GM19351 (cell line): ENCODE results near the gene SLX4IP.
A peak's percentile ranks its signal among the peaks of the same experiment; 100 is the strongest.

Experiments
- ATAC-seq: cut with Tn5 transposase; IDR thresholded peaks from one replicate; pipeline ENCODE4 v1.9.1; 2021; ENCODE audit warnings: mild to moderate bottlenecking, moderate library complexity; ENCODE audit not compliant: unreplicated experiment

Gene SLX4IP

GRCh38 chr20:10658876-10659632 is 223.9 kb downstream of the SLX4IP start:
- no peak for ATAC-seq

- no peak for ATAC-seq
Measured at GRCh38 chr20:10659651-10660601, 224.8 kb downstream of the SLX4IP start.

DNA sequence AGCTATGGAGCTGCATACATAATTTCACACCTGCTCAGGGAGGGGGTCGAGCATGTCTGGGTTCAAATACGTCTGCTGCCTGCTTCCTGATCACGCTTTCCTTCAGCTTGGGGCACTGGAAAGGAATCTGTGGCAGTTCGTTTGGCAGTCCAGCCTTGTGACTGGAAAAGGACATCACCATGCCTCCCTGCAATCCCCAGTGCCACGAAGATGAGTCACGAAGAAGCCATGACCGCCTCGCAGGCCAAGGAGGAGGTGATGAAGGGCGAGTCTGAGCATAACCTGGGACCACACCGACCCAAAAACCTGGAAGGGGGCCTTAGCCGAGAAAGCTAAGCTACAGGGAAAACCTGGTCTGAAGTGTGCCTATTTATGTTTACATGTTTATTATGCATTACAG is 225.6 kb downstream of the SLX4IP start:
- ATAC-seq, result no peak

- ATAC-seq, result no peak
Measured at GRCh38 chr20:10661261-10661660, 226.2 kb downstream of the SLX4IP start.

GRCh38 chr20:10662151-10662550 is 227.0 kb downstream of the SLX4IP start:
- no peak for ATAC-seq

GRCh38 chr20:10662661-10663458 is 227.8 kb downstream of the SLX4IP start:
- no peak for ATAC-seq

- ATAC-seq, result no peak
Measured at GRCh38 chr20:10663756-10664155, 228.7 kb downstream of the SLX4IP start.

DNA sequence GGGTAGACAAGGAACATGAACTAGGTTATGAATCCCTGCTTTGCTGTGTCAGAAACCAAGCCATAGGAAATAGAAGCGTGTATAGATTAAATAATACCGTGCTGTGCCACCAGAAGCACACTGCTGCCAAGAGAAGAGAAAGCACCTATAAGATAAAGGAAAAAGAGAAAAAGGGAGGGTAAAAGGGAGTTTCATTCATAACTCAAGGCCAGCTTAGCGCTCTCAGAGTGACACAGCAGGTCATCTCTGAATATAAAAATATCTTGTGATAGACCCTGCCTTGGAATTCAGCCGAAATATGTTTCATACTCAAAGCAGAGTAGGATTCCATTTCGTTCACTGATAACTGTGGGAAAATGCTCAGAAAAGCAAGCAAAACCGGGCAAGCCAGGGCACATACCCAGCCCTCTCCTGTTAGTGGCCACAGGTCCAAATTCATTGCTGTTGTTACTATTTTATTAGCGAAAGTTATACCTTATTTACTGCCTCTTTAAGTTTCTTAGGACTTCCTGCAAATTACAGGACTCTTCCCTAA is 230.0 kb downstream of the SLX4IP start:
- no peak for ATAC-seq

GRCh38 chr20:10665791-10666190 is 230.7 kb downstream of the SLX4IP start:
- no peak for ATAC-seq

- no peak for ATAC-seq
Measured at GRCh38 chr20:10666221-10667076, 231.3 kb downstream of the SLX4IP start.

DNA sequence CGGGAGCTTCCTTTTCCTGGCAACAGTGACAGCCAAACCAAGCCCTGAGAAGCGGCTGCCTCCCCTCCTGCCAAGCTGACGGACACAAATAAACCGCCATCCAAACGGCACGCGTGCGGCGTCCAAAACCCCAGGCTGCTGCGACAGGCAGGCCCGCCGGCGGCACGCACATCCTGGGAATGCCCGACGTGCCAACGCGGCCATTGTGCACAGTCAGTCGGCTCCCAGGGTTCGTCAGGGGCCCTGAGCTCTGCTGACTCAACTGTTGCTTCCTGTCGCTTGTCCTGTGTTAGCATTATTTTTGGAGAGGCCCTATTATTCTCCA is 231.9 kb downstream of the SLX4IP start:
- no peak for ATAC-seq

DNA sequence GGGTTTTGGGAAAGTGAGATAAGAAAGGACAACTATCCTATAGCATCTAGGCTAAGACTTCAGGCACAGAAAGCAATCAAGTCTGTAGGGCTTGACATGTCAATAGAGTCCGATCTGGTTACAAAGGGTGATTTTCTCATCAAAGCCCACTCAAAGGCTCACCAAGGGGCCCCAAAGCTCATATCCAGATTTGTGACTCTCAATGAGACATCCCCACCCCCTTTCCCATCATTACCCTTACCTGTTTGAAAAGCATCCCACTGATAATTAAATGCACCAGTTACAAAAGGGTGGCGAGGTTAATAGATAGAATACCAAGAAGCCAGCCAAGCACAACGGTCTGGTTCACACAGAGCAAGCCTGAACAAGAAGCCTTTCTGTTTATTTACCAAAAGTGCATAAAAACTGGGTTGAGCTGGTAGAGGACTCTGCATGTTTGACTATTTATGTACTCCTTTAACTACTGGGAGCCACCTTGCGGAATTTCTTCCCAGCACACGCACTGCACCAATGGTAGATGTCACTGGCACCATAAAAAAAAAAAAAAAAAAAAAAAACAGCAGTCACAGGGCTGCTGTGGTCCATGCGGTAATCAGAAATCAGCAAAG is 232.6 kb downstream of the SLX4IP start:
- ATAC-seq, result no peak

DNA sequence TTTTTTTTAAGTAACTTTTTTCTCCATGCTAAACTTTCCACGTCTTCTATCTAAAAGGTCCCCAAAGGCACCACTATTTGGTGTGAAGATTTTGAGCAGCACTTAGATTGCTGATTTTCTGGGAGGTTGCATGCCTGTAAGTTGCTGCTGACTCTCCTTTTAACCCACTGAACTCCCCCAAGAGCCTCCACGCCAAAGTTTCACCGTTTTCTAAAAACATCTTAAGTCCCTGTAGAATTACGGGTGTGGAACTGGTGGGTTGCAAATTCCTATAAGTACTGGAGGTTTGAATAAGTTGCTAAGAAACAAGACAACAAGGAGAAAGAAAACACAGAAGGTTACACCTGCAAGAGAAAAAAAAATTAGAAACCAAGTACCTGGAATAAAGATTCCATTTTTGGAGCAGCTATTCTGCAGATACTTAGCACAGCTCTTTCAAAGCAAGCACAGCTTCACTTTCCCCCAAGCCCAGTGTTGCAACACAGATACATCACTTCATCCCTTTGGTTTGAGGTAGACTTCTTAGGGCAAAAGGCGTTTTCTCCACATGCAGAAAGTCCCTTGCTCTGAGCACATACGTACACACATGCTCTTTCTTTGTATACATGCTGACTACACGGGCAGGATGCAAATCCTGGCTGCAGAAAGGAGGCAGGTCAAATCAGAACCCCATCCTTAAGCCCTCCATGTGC is 233.7 kb downstream of the SLX4IP start:
- no peak for ATAC-seq

DNA sequence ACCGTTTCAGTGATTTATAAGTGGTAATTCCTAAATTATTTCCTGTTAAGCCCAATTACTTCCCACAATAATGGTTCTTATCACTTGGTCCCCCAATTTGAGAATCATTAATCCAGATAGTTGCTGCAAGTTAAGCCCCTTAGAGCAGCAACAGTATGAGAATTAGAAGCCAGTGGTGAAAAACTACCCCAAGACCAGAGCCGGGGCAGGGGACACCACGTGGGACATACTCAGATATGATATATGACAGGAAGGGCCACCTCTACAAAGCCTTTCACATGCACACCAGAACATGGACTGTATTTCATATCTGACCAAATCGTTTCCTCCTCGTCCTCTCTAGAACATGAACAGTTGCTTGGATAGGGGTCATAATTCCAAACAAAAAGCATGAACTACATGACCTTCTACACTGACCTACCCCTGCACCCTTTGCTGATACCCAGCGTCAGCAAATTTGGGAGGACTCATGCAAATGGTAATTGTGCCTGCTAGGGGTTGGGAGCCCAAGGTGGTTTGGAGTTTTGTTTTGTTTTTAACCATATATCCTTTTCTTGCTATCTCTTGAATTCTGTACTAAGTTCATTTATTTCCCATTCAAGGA is 234.8 kb downstream of the SLX4IP start:
- ATAC-seq, result no peak

DNA sequence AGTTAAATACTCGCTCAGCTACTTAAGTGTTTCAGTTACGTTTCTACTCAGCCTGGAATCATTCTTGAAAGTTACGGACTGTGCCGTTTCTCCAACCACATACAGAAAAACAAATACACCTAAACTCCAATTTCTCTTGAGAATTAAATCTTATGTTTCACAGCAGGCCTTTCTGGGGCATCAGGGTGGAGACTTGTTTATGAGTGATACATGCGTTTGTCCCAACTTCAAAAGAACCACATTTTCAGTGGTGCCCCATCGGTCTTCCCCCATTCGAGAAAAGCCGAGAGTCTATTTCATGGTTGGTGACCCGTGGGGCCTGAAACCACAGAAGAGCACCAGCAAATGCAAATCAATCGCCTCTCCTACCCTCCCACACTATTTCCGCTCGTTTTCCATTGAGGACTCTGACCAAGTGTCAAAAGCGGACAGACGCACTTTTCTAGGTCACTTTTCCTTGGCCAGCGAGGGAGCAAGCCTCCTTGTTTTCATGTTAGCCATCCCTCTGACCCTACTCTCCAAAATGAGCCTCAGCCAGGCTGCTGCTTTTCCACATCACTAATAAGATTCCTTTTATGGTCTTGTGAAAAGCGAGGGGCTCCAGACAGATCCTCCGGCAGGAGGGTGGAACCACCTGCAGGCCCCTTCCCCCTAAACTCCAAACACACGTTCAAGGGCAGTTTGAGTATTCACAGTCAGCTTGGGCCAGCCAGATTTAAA is 235.6 kb downstream of the SLX4IP start:
- peak; percentile 35 for ATAC-seq

DNA sequence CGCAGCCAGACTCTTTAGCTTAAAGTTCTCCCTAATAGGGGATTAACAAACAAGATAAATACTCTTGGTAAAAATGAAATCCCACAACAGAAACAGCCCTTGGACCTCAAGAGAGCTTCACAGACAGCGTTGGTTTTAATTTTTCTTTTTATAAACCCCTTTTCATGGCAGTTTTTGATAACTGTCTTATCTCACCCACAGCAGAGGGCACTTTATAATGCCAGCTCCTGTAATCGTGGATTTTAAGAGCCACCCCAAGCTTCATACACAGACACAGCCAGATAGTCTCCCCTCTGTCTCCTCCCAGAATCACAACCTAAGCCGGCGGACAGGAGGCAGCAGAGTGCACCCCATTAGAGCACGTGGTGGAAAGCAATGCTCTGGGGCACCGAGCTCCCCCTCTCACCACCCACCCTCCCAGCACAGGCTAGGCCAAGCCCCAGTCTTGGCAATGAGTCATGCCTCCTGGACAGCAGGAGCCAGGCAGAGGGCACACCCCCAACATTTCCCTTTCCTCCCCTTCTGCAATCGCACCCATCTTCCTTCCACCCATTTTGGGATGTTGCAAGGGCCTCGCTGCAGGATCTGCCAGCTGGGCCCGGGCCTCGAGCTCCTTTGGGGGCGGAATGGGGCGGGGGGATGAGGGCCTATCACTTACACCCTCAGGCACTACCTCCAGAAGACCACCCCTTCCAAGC is 236.3 kb downstream of the SLX4IP start:
- peak; percentile 34 for ATAC-seq

- no peak for ATAC-seq
Measured at GRCh38 chr20:10671919-10672623, 237.0 kb downstream of the SLX4IP start.
